T-helper 2 cell (primary cell): ENCODE data around the gene MIEN1.

Experiments
- DNase-seq, 5 experiments: peaks; one replicate each; pipeline versions ENCODE4 v3.0.0 to v3.0.0-alpha.2; 2012 to 2022

MIEN1 gene

GRCh38 chr17:39696731-39697130 lies 33.6 kb downstream of the MIEN1 start:
- DNase-seq, result no peak

GRCh38 chr17:39695089-39695474 lies 35.2 kb downstream of the MIEN1 start:
- no peak for DNase-seq

GRCh38 chr17:39694593-39694992 lies 35.7 kb downstream of the MIEN1 start:
- no peak for DNase-seq

GRCh38 chr17:39688945-39689344 lies 41.4 kb downstream of the MIEN1 start:
- no peak for DNase-seq

- DNase-seq, result no peak
These were observed 41.9 kb downstream of the MIEN1 start for GRCh38 chr17:39688475-39688835.

- DNase-seq, result peak; percentile 54 to 88 (median 72)
These were observed 42.5 kb downstream of the MIEN1 start, which contains the start of gene PGAP3 for GRCh38 chr17:39687546-39688474. PGAP3 (minus strand) TSS chr17:39688057; CDS start chr17:39688014, 43 bp downstream.

GRCh38 chr17:39687101-39687545 lies 43.2 kb downstream of the MIEN1 start:
- DNase-seq, result no peak

- no peak for DNase-seq
These were observed 45.8 kb downstream of the MIEN1 start for GRCh38 chr17:39684369-39685192.

- DNase-seq, result no peak
These were observed 46.9 kb downstream of the MIEN1 start for GRCh38 chr17:39683295-39683939.

- peak in 2 of 5 experiments; percentile 45 to 88 for DNase-seq
These were observed 50.7 kb downstream of the MIEN1 start for GRCh38 chr17:39679521-39680192.
